Measurements from ENCODE around the gene CSPG4. TPM values are rescaled to one million over a fixed set of nuclear protein-coding genes. Genes with fewer than 3 reads are reported as not detected.
A peak's percentile ranks its signal among the peaks of the same experiment; 100 is the strongest.

The CSPG4 gene
- total and polyA plus RNA-seq, 2 donors (not counting 3 experiments of a cell fraction or from before 2014, with no cell fraction given): not detected

DNA sequence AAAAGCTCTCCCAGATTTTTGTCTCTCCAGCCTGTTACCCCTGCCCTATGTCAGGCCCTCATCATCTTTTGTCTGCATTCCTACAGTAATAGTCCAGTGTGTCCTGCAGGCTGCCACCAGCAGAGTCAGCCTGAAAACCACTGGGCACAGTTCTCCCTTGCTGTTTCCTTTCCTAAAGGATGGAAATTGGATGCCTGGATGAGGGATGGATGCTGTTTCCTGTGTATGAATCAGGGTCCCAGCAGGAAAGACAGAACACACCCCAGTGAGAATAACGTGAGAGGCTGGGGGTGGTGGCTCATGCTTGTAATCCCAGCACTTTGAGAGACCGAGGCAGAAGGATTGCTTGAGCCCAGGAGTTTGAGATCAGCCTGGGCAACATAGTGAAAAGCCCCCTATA is 68.3 kb downstream of the CSPG4 start:
- H3K4me1 ChIP-seq (ENCODE audit: control insufficient read depth, extremely low read depth, insufficient read depth, low read length): peaks cover 19% of the 10 kb centered on the region
- no peaks in the 10 kb centered on the region for H3K9me3 ChIP-seq (replicated peaks; ENCODE audit: control insufficient read depth, insufficient read depth, low read length)
- no TSS peak for BruUV-seq (replicated peaks)
- TF ChIP-seq FOS (IDR thresholded peaks at IDR 0.05; ENCODE audit: borderline replicate concordance, insufficient read depth, low read length): peak; percentile 24
- TF ChIP-seq, protein P1, sequence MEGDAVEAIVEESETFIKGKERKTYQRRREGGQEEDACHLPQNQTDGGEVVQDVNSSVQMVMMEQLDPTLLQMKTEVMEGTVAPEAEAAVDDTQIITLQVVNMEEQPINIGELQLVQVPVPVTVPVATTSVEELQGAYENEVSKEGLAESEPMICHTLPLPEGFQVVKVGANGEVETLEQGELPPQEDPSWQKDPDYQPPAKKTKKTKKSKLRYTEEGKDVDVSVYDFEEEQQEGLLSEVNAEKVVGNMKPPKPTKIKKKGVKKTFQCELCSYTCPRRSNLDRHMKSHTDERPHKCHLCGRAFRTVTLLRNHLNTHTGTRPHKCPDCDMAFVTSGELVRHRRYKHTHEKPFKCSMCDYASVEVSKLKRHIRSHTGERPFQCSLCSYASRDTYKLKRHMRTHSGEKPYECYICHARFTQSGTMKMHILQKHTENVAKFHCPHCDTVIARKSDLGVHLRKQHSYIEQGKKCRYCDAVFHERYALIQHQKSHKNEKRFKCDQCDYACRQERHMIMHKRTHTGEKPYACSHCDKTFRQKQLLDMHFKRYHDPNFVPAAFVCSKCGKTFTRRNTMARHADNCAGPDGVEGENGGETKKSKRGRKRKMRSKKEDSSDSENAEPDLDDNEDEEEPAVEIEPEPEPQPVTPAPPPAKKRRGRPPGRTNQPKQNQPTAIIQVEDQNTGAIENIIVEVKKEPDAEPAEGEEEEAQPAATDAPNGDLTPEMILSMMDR (IDR thresholded peaks at IDR 0.05; ENCODE audit: extremely low read depth in 1 of 2, insufficient read depth in 1 of 2, low read depth in 1 of 2, low read length in 2 of 2): no peak
- TF ChIP-seq EZH2 (IDR thresholded peaks at IDR 0.05; ENCODE audit: borderline replicate concordance, low read depth, low read length, severe bottlenecking): no peak
- TF ChIP-seq POLR2AphosphoS5 (IDR thresholded peaks at IDR 0.05; ENCODE audit: insufficient read depth, low read depth, low read length): no peak
- TF ChIP-seq JUN (IDR thresholded peaks at IDR 0.05; ENCODE audit: borderline replicate concordance, insufficient read depth, insufficient read length, low read depth): no peak
- TF ChIP-seq MYC (IDR thresholded peaks at IDR 0.05; ENCODE audit: low read depth, low read length): no peak
- no peak overlapping the region for H3K4me3 ChIP-seq (replicated peaks in 1 of 3; ENCODE audit: insufficient read depth in 1 of 3, low read depth in 1 of 3, low read length in 3 of 3)
- CTCF ChIA-PET: interaction anchor here (1.5 kb wide), 1 partner anchor 42 kb away, joined by 5 read pairs; no protein-coding TSS in a partner anchor
- no peaks in the 10 kb centered on the region for H3K9me1 ChIP-seq (replicated peaks; ENCODE audit: control insufficient read depth, extremely low read depth, insufficient read depth, low read length)
- DNase-seq (ENCODE audit: low read depth, low spot score) (no peak), FAIRE-seq (no peak)
- no peaks in the 10 kb centered on the region for H4K20me1 ChIP-seq (replicated peaks; ENCODE audit: control insufficient read depth, extremely low read depth, insufficient read depth, low read length)
- no peak overlapping the region for H3K9ac ChIP-seq (replicated peaks; ENCODE audit: extremely low read depth, insufficient read depth, low read length)
- dilution Hi-C loops (cut with MboI; ENCODE audit: extremely low pct_ligation_motif_present, low sequenced_read_pairs): no loop called here
- H3K4me2 ChIP-seq (ENCODE audit: insufficient read depth, low read length): no peak overlapping the region
- intact Hi-C loops (cut with micrococcal nuclease): no loop called here
- H3K27me3 ChIP-seq (ENCODE audit: control insufficient read depth in 2 of 2, insufficient read depth in 2 of 2, low read length in 2 of 2): no peaks in the 10 kb centered on the region
- POLR2A ChIA-PET: no interaction called here
- H3K79me2 ChIP-seq (ENCODE audit: control insufficient read depth, insufficient read depth, low read length): peaks cover 6% of the 10 kb centered on the region
- no peaks in the 10 kb centered on the region for H3K36me3 ChIP-seq (ENCODE audit: control insufficient read depth in 2 of 2, extremely low read depth in 1 of 2, insufficient read depth in 2 of 2, low read length in 2 of 2)
- no peak overlapping the region for H3K27ac ChIP-seq (ENCODE audit: insufficient read depth, low read depth, low read length)
- H2AFZ ChIP-seq (ENCODE audit: low read depth, low read length): no peak overlapping the region
